Esophagus muscularis mucosa (tissue), 4 donors: Measurements from ENCODE around the gene RTP5. TPM values are rescaled to one million over a fixed set of nuclear protein-coding genes. Genes with fewer than 3 reads are reported as not detected.

Experiments
- DNase-seq: peaks from one replicate; pipeline ENCODE4 v3.0.0-alpha.2; 2017; ENCODE audit errors: extremely low spot score
- H3K27ac ChIP-seq, 4 donors: fragments of 200-600 bp; sonication (generic); replicated peaks in 1 of 4; 1 replicate in 3 of 4; 2 replicates in 1 of 4; pipeline ENCODE4 v1.5.1; 2016 to 2019; ENCODE audit warnings: mild to moderate bottlenecking in 1 of 4
- H3K27me3 ChIP-seq, 4 donors: fragments of 200-600 bp; sonication (generic); one replicate each; pipeline versions ENCODE4 v1.5.1 to v1.6.0; 2016 to 2019
- H3K36me3 ChIP-seq, 4 donors: fragments of 200-600 bp; sonication (generic); one replicate each; pipeline ENCODE4 v1.5.1; 2016 to 2019
- H3K4me1 ChIP-seq, 4 donors: fragments of 200-600 bp; sonication (generic); one replicate each; pipeline ENCODE4 v1.5.1; 2016 to 2019
- H3K4me3 ChIP-seq, 4 donors: fragments of 200-600 bp; sonication (generic); 1 replicate in 2 of 4; 2 replicates in 2 of 4; pipeline ENCODE4 v1.5.1; 2016 to 2019; ENCODE audit warnings: mild to moderate bottlenecking in 4 of 4, moderate library complexity in 1 of 4
- H3K9me3 ChIP-seq, 4 donors: fragments of 200-600 bp; sonication (generic); 1 replicate in 3 of 4; 2 replicates in 1 of 4; pipeline ENCODE4 v1.5.1; 2016 to 2019
- EP300 ChIP-seq: sonication (generic); formaldehyde crosslinking; IDR thresholded peaks from one replicate; pipeline ENCODE4 v1.6.1; 2017; ENCODE audit warnings: antibody characterized with exemption
- POLR2A ChIP-seq: fragments of 450-650 bp; IDR thresholded peaks from one replicate; pipeline ENCODE4 v1.6.1; 2017; ENCODE audit warnings: antibody characterized with exemption, moderate library complexity, mild to moderate bottlenecking, low read depth
- POLR2AphosphoS5 ChIP-seq, 2 donors: sonication (generic); formaldehyde crosslinking; IDR thresholded peaks; one replicate each; pipeline ENCODE4 v1.6.1; 2017; ENCODE audit warnings: antibody characterized with exemption in 2 of 2
- WGBS: methylation state at CpG from one replicate; pipeline ENCODE4 v1.1.5; 2018; 5-methylcytosine and 5-hydroxymethylcytosine counted together
- intact Hi-C: fragments of 100-400 bp; cut with DNase I; formaldehyde crosslinking; loops from one replicate; pipeline ENCODE4 v1.15.1; 2023
- total RNA-seq, 4 donors: library from RNA; depleted of rRNA; stranded (reverse); fragments of >200 nt; gene quantifications; one replicate each; pipeline versions ENCODE4 v1.1.0 to v1.2.1, GENCODE V29; 2016
- TF ChIP-seq, protein P1 (sequence below), 3 experiments: fragments of 200-600 bp in 2 of 3; fragments of 450-650 bp in 1 of 3; sonication (generic) in 2 of 3; IDR thresholded peaks; one replicate each; pipeline ENCODE4 v1.5.1; 2017 to 2019; ENCODE audit warnings: antibody characterized with exemption in 3 of 3, mild to moderate bottlenecking in 2 of 3, moderate library complexity in 1 of 3

The RTP5 gene
- total RNA-seq, 4 donors from 2014 or later = 0.17 TPM; not detected in 3

DNA sequence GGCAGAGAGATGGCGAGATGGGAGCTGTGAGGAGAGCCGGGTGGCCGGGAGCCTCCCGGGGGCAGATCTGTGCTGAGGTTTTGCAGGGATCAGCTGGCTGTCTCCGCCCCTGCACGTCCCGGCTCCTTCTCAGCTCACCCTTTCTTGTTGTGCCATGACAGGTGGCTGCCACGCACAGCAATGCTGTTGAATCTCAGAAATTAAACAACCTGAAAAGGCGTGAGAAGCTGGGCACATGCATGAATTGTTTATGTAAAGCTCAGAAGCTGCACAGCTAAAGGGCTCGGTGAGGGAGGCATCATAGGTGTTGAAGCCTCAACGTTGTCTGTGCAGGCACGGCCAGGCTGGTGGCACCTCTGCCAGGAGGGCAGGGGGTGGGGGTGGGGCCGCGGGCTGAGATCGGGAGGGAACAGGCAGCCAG lies 858 bp upstream of the RTP5 start:
- peaks cover 0 to 84% (median 15%) of the 10 kb centered on the region in 4 donors for H3K27me3 ChIP-seq

DNA sequence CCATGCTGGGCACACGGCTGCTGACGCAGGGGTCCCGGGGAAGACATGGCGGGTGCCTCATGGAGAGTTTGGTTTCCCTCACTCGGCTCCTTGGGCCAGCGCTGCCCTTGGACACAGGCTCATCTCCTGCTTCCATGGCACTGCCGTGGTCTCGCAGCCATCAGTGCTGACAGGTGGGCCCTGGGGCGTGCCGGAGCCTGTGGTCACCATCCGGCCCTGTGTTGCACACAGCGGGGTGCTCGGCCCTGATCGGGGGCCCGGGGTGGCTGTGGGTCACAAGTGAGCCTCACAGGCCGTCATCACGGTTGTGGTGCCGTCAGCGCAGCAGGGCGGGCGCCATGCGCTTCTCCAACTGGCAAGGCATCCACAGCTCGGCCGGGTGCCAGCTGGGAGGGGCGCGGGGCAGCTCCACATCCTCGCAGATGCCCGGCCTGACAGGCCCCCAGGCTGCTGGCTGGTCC lies 582 bp downstream of the RTP5 start:
- H3K27me3 ChIP-seq = peaks cover 0 to 82% (median 8%) of the 10 kb centered on the region in 4 donors
- WGBS = 82% methylated on average over 13 of the region's 28 CpGs
- H3K4me3 ChIP-seq = no peak overlapping the region
- no peaks in the 10 kb centered on the region for H3K36me3 ChIP-seq
- H3K9me3 ChIP-seq = no peaks in the 10 kb centered on the region
- no peak overlapping the region for H3K27ac ChIP-seq
- intact Hi-C loops = no loop called here
- DNase-seq = no peak
- no peak for TF ChIP-seq POLR2AphosphoS5 (IDR thresholded peaks at IDR 0.05)
- TF ChIP-seq, protein P1, sequence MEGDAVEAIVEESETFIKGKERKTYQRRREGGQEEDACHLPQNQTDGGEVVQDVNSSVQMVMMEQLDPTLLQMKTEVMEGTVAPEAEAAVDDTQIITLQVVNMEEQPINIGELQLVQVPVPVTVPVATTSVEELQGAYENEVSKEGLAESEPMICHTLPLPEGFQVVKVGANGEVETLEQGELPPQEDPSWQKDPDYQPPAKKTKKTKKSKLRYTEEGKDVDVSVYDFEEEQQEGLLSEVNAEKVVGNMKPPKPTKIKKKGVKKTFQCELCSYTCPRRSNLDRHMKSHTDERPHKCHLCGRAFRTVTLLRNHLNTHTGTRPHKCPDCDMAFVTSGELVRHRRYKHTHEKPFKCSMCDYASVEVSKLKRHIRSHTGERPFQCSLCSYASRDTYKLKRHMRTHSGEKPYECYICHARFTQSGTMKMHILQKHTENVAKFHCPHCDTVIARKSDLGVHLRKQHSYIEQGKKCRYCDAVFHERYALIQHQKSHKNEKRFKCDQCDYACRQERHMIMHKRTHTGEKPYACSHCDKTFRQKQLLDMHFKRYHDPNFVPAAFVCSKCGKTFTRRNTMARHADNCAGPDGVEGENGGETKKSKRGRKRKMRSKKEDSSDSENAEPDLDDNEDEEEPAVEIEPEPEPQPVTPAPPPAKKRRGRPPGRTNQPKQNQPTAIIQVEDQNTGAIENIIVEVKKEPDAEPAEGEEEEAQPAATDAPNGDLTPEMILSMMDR (IDR thresholded peaks at IDR 0.05) = no peak
- TF ChIP-seq POLR2A = no peak
- no peak for TF ChIP-seq EP300
- peaks cover 0 to 20% (median 13%) of the 10 kb centered on the region in 4 donors for H3K4me1 ChIP-seq

More for the DNA sequence above, 858 bp upstream of the RTP5 start:
- H3K4me1 ChIP-seq = peaks cover 3 to 22% (median 15%) of the 10 kb centered on the region in 4 donors
- no peak overlapping the region for H3K4me3 ChIP-seq
- no peak for DNase-seq
- TF ChIP-seq POLR2A (no peak), EP300 (no peak), POLR2AphosphoS5 (IDR thresholded peaks at IDR 0.05) (no peak)
- TF ChIP-seq, protein P1 (IDR thresholded peaks at IDR 0.05) = no peak
- intact Hi-C loops = no loop called here
- H3K27ac ChIP-seq = no peak overlapping the region
- no peaks in the 10 kb centered on the region for H3K36me3 ChIP-seq
- no peaks in the 10 kb centered on the region for H3K9me3 ChIP-seq
- 35% methylated on average over 15 of the region's 15 CpGs for WGBS

GRCh38 chr2:241870611-241871537 lies 1.3 kb downstream of the RTP5 start:
- DNase-seq = no peak
- H3K36me3 ChIP-seq = no peaks in the 10 kb centered on the region
- H3K4me1 ChIP-seq = peaks cover 0 to 20% (median 13%) of the 10 kb centered on the region in 4 donors
- H3K4me3 ChIP-seq = no peak overlapping the region
- 82% methylated on average over 15 of the region's 28 CpGs for WGBS
- intact Hi-C loops = no loop called here
- TF ChIP-seq POLR2A (no peak), EP300 (no peak), POLR2AphosphoS5 (IDR thresholded peaks at IDR 0.05) (no peak)
- TF ChIP-seq, protein P1 (IDR thresholded peaks at IDR 0.05) = no peak
- peaks cover 0 to 75% (median 6%) of the 10 kb centered on the region in 4 donors for H3K27me3 ChIP-seq
- H3K27ac ChIP-seq = no peak overlapping the region
- no peaks in the 10 kb centered on the region for H3K9me3 ChIP-seq

- TF ChIP-seq POLR2AphosphoS5 (IDR thresholded peaks at IDR 0.05) (no peak), EP300 (no peak), POLR2A (no peak)
- TF ChIP-seq, protein P1 (IDR thresholded peaks at IDR 0.05) = no peak
- H3K27ac ChIP-seq = no peak overlapping the region
- H3K4me1 ChIP-seq = peaks cover 0 to 15% (median 12%) of the 10 kb centered on the region in 4 donors
- no peak overlapping the region for H3K4me3 ChIP-seq
- no peak for DNase-seq
- no peaks in the 10 kb centered on the region for H3K36me3 ChIP-seq
- H3K9me3 ChIP-seq = no peaks in the 10 kb centered on the region
- intact Hi-C loops = no loop called here
- H3K27me3 ChIP-seq = peaks cover 0 to 66% (median 3%) of the 10 kb centered on the region in 4 donors
- 89% methylated on average over 21 of the region's 38 CpGs for WGBS
These were observed 2.2 kb downstream of the RTP5 start for GRCh38 chr2:241871538-241872312.
